ENCODE measurements around the gene ARPC5L.

ARPC5L gene

DNA sequence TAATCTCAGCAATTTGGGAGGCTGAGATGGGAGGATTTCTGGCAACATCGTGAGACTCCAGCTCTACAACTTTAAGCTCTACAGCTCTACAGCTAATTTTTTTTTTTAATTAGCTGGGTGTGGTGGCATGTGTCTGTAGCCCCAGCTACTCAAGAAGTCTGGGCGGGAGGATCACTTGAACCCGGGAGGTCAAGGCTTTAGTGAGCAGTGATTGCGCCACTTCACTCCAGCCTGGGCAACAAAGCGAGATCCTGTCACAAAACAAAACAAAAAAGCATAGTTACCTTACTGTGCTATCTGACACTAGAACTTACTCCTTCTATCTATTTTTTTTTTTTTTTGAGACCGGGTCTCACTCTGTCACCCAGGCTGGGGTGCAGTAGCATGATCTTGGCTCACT, 15.0 kb upstream of the ARPC5L start:
- Histone ChIP-seq H3K9ac (no peak overlapping the region), H3K27ac (no peak overlapping the region), H3K4me1 (no peaks in the 10 kb centered on the region), H3K4me3 (ENCODE audit: low read depth, low read length) (no peak overlapping the region), H3K9me3 (ENCODE audit: control insufficient read depth, low read length) (no peaks in the 10 kb centered on the region), H3K36me3 (ENCODE audit: control insufficient read depth, insufficient read depth, low read length) (no peaks in the 10 kb centered on the region), H3K27me3 (ENCODE audit: control insufficient read depth, insufficient read depth, low read length) (no peaks in the 10 kb centered on the region), H3K79me2 (no peaks in the 10 kb centered on the region), H2AFZ (no peak overlapping the region), H3K4me2 (ENCODE audit: low read length) (no peak overlapping the region)
- TF ChIP-seq, protein P1, sequence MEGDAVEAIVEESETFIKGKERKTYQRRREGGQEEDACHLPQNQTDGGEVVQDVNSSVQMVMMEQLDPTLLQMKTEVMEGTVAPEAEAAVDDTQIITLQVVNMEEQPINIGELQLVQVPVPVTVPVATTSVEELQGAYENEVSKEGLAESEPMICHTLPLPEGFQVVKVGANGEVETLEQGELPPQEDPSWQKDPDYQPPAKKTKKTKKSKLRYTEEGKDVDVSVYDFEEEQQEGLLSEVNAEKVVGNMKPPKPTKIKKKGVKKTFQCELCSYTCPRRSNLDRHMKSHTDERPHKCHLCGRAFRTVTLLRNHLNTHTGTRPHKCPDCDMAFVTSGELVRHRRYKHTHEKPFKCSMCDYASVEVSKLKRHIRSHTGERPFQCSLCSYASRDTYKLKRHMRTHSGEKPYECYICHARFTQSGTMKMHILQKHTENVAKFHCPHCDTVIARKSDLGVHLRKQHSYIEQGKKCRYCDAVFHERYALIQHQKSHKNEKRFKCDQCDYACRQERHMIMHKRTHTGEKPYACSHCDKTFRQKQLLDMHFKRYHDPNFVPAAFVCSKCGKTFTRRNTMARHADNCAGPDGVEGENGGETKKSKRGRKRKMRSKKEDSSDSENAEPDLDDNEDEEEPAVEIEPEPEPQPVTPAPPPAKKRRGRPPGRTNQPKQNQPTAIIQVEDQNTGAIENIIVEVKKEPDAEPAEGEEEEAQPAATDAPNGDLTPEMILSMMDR (IDR thresholded peaks at IDR 0.05), result no peak

DNA sequence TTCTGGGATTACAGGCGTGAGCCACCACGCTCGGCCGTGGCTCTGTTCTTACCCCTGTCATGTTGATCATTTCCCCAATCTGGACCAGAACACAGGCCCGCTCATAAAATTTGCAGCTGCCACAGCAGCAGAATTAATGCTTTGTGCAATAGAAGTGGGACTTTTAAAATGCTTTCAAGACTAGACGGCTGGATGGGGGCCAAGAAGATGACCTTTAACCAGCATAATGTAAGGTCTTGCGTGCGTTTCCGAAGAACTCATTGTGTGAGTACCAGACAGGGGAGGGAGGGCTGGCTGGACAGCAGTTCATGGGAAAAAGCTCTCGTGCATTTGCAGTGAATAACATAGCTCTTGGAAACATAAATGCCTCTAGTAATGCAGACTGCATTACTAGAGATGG, 12.1 kb upstream of the ARPC5L start:
- Histone ChIP-seq H3K27me3 (ENCODE audit: control insufficient read depth, insufficient read depth, low read length) (no peaks in the 10 kb centered on the region), H3K9me3 (ENCODE audit: control insufficient read depth, low read length) (no peaks in the 10 kb centered on the region), H3K4me3 (ENCODE audit: low read depth, low read length) (no peak overlapping the region), H3K4me2 (ENCODE audit: low read length) (no peak overlapping the region), H3K36me3 (ENCODE audit: control insufficient read depth, insufficient read depth, low read length) (no peaks in the 10 kb centered on the region), H3K4me1 (peaks cover 3% of the 10 kb centered on the region), H3K79me2 (no peaks in the 10 kb centered on the region), H2AFZ (no peak overlapping the region), H3K27ac (no peak overlapping the region), H3K9ac (no peak overlapping the region)
- TF ChIP-seq, protein P1 (IDR thresholded peaks at IDR 0.05), result no peak

DNA sequence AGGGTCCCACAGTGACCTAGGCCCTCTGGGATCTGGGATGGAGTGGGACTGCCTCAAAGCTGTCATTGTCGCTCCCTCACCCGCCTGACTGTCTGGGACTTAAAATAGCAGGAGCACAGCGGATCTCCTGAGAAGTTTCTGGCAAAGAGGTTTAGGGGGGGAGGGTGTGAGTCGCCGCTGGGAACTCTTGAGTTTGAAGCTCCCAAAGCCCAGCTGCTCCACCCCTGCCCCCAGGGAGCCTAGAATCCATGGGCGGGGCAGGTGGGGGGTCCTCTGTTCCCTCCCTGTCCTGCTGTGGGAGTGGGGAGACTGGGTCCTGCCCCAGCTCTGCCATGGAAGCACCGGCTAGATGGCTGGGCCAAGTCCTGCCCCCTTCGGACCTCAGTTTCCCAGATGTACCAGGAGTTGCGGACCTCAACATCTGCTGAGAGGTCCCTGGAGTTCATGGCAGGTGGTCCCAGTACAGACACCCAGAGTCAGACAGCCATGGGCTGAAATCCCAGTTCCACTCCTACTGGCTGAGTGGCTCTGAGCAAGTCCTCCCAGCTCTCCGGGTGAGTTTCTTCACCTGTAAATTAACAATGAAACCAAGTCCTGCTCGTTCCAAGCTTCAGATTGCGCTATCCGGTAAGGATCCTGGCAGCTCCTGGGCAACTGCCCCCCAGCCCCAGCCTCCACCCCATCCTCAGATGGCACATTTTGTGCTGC, 9.7 kb upstream of the ARPC5L start:
- H3K9me3 ChIP-seq (ENCODE audit: control insufficient read depth, low read length), result no peaks in the 10 kb centered on the region
- H3K9ac ChIP-seq, result no peak overlapping the region
- TF ChIP-seq, protein P1 (IDR thresholded peaks at IDR 0.05), result no peak
- H2AFZ ChIP-seq, result peak overlapping the region; percentile 85
- H3K27me3 ChIP-seq (ENCODE audit: control insufficient read depth, insufficient read depth, low read length), result no peaks in the 10 kb centered on the region
- H3K36me3 ChIP-seq (ENCODE audit: control insufficient read depth, insufficient read depth, low read length), result no peaks in the 10 kb centered on the region
- no peaks in the 10 kb centered on the region for H3K79me2 ChIP-seq
- H3K4me3 ChIP-seq (ENCODE audit: low read depth, low read length), result no peak overlapping the region
- H3K4me2 ChIP-seq (ENCODE audit: low read length), result peak overlapping the region; percentile 82
- H3K4me1 ChIP-seq, result peaks cover 3% of the 10 kb centered on the region
- no peak overlapping the region for H3K27ac ChIP-seq

DNA sequence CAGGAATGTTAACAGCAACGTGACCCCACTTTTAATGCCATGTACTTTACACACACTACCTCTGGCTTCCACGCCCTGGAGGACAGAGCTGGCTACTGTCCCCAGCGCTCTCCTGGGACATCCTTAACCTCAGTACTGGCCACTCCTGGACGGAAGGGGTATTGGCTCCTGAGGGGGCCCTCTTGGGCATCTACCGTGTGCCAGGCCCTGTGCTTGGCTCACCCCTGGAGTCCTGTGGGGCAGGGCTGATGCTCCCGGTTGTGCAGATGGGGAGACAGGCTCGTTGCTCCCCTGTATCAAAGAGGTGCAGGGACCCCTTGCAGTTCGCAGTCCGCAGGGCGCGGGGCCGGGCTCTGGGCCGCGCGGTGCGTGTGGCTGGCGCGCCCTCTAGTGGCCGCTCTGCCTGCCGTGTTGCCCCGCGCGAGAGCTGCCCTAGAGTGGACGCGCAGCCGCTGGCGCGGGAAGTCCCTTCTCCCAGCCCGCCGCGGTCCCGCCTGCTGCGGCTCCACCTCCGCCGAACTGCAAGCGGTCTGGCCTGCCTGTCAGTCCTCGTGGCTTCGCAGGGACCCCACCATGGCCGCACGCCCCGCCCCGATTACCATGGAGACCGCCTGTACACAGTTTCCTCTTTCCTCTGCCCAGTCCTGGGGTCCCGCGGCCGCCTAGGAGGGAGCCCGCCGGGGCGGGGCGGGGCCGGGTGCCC, 8.9 kb upstream of the ARPC5L start, which contains the start of gene WDR38:
Gene WDR38, plus strand, starts transcription at position 632 of the 703 bp plus-strand sequence. CDS start 72 bp downstream, outside the sequence.
- Histone ChIP-seq H3K4me1 (peaks cover 3% of the 10 kb centered on the region), H3K27me3 (ENCODE audit: control insufficient read depth, insufficient read depth, low read length) (no peaks in the 10 kb centered on the region), H3K9ac (no peak within 1 kb of the TSS), H3K4me2 (ENCODE audit: low read length) (peak within 1 kb of the TSS; percentile 82), H3K9me3 (ENCODE audit: control insufficient read depth, low read length) (no peaks in the 10 kb centered on the region), H2AFZ (peak within 1 kb of the TSS; percentile 85), H3K4me3 (ENCODE audit: low read depth, low read length) (peak within 1 kb of the TSS; percentile 6), H3K36me3 (ENCODE audit: control insufficient read depth, insufficient read depth, low read length) (no peaks in the 10 kb centered on the region), H3K27ac (no peak within 1 kb of the TSS), H3K79me2 (no peaks in the 10 kb centered on the region)
- TF ChIP-seq, protein P1 (IDR thresholded peaks at IDR 0.05), result peak; percentile 89

All from parathyroid adenoma (tissue), 2 donors.